Suppressor macrophage treated with lipopolysaccharide for 1 hour (primary cell): ENCODE data around the gene RNF5.
A peak's percentile ranks its signal among the peaks of the same experiment; 100 is the strongest.
"Not testable (repeated sequence)": the region's sequence is repeated elsewhere in the genome, so short reads cannot be mapped to it uniquely, and the experiment has no call there.

ENCODE experiments used
- DNase-seq, 3 donors: peaks; one replicate each; pipeline ENCODE4 v3.0.0-alpha.2; 2020 to 2022

Gene RNF5

DNA sequence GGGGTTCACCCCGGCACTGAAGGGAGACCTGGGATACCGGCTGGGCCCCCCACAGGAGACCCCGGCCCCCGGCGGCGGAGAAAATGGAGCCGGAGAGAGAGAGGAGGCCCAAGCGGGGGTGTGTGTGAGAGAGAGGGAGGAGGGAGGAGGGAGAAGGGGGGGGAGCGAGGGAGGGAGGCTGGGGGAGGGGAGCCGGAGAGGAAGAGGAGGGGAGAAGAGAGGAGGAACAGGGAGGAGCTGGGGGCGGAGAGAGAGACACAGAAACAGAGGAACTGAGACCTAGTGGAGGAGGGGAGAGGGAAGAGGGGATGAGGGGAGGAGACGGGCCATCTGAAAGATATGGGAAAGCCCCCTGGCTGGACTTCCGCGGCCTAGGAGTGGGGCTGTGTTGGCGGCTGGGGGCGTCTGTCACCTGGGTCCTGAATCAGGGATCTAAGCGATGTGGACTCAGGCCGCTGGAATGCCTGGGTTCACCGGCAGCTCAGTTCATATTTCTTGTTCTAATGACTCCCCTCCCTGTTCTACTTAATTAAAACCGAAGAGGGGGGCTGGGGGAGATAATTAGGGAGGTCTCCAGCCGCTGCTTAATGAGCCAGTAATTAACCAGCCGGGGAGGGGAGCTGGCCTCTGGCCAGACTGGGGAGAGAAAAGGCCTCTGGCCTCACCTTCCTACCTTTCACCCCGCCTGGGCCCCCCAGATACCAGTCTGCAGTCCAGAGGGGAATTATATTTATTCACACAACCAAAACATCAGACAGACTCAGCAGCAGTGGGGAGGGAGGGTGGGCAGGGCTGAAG lies 12.0 kb downstream of the RNF5 start, which contains the start of gene PBX2:
Gene PBX2, minus strand, starts transcription at position 149 of the 798 bp plus-strand sequence. CDS start 287 bp downstream, outside the sequence.
- DNase-seq = peak; percentile 90 to 95 (median 91)

DNA sequence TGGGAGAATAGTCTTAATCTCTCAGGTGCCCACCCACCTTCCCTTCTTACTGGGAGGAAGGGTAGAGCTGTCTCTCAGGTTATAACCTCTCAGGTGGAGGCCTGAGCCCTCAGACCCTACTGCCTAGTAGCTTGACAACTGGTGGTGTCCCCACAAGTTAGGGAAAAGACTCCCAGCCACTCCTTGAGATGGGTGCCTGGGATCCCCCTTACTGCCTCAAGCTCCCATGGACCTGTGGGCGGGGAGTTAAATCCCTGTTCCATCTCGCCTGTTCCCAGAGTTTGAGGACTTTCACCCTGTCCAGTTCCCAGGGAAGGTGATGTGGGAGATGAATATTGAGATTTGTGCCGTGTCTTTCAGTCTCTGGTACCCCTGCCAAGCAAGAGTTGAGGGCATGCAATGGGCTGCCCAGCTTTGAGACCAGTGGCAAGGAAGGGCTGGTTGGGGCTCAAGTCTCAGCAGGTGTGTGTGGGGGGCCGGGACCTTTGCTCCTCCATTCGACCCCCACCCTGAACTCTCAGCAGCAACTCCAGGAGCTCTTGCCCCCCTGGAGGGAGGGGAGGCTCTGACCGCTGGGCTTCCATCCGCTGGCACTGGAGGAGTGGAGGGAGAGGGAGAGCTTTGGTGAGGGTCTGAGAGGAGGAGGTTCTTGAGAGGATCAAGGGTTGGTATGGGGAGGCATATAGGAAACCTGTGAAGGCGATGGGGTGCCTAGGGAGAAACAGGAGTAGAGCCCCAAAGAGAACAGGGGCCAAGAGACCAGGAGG lies 12.9 kb downstream of the RNF5 start:
- peak in 2 of 3 donors; percentile 50 to 70 for DNase-seq

DNA sequence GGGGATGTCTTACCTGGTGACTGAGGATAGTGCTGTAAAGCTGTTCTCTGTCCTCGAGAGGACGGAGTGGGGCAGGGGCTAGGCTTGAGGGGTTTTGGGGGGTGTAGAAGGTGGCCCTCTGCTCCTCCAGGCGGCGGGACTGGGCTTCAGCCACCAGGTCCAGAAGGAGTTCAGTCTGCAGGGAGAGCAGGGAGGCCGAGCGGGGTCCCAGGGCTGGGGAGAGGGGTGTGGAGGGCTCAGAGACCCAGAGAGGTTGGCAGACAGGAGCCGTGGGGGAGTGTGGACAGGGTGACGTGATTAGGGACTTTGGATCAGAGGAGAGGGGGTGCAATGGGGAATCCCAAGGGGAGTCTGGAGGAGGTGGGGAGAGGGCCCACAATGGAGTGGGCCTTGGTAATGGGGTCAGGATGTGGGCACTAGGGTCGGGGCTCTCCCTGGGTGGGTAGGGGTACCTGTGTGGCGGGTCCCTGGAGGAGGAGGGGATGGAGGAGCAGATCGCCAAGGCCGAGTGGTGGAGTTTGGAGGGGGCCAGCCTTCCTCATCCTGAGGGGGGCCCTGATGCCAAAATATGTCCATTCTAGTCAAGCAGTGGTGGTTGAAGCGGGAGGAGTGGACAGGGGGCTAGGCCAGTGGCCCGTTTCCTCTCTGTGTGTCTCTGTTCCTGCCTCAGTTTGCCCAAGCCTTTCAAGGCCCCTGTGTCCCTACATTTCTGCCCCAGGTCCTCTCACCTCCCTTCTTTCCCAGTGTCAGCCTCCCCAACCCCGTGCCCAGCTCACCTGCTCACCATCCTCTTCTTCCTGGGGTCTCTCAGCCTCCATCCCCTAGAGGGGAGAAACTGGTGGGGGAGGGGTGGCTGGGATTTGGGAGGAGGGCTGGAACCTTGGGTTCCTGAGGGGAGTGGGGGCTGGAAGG lies 13.7 kb downstream of the RNF5 start:
- DNase-seq = peak; percentile 68 to 85 (median 75)

DNA sequence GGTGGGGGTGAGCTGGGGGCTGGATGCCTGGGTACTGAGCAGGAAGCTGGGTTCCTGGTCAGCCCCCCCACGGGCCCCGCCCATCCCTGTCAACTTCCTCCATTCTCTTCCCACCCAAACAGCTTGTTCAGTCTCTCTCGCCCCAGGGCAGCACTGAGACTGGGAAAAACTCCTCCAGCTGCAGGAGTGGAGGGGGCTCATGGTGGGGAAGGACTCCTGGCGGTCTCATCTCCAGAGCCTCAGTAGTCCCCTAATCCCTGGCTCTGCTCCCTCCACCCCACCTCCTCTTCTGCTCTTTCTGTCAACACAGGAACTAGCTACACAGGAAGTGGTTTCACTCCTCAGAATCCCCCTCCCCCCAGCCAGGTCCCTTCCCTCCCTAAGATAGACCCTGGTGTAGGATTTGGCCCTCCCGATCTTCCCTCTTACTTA lies 14.4 kb downstream of the RNF5 start, which contains the start of gene GPSM3:
Gene GPSM3, minus strand, starts transcription at position 36 of the 432 bp plus-strand sequence. CDS start 130 bp downstream, outside the sequence.
- peak; percentile 62 to 84 (median 68) for DNase-seq

DNA sequence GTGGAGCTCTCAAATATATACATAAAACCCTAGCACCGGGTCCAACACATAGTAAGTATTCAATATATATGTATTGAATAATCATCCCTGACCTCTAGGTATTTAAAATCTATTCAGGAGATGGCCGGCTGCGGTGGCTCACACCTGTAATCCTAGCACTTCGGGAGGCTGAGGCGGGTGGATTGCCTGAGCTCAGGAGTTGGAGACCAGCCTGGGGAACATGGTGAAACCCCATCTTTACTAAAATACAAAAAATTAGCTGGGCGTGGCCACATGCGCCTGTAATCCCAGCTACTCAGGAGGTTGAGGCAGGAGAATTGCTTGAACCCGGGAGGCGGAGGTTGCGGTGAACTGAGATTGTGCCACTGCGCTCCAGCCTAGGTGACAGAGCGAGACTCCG lies 14.9 kb downstream of the RNF5 start:
- DNase-seq = not testable (repeated sequence)

DNA sequence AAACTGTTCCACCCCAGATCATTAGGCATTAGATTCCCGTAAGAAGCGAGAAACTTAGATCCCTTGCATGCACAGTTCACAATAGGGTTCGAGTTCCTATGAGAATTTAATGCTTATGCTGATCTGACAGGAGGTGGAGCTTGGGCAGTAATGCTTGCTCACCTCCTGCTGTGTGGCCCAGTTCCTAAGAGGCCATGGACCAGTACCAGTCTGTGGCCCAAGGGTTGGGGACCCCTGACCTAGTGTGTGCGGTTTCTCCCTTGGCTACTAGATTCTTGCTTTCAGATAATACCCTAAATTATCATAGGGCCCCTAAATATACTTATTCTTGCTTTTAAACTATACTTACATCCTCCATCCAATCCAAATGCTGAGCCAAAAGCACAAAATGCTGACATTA lies 16.2 kb downstream of the RNF5 start:
- DNase-seq = no peak

DNA sequence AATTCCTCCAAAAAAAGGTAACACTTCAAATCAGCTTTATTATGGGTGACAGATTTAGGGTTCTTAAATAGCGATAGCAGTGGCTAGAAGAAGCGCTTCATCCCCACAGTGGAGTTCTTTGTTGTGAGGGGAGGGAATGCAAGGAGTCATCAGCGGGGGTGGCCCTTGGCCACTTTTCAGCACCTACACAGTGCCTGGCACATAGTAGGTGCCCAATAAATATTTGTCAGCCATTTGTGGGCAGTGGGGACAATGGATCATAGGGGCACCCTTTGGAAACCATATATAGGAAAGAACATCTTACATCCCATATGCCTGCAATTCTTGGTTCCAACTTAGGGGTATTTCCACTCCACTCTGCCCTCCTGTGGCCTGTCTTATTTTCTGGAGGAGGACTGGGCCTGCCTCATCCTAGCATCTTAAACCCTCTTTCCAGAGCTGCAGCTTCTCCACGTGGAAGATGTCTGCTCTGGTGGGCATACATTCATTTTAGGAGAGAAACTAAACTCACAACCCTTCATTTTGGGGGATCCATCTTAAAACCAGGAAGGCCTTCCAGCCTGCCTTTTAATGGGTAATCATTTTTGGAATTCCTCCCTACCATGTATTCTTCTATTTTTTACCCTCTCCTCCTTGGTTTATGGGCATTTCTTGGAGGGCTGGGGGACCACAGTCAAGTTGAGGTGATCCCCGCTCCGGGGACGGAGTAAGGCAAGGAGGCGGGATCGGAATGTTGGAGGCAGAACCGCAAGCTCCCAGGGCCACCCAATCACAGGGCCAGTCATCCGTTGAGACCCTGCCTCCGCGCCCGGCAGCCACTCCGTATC lies 16.8 kb downstream of the RNF5 start:
- DNase-seq = peak; percentile 69 to 71 (median 70)

DNA sequence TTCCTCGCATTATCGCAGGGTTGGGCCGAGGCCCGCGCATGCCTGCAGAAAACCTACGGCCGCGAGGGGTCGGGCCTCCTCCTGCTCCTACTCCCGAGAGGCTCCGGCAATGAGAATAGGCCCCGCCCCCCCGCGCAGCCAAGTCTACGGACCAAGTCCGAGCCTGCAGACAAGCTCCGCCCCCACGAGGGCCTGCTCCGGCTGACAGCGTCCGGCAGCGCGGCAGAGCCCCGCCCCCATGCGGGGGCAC lies 17.4 kb downstream of the RNF5 start:
- peak; percentile 100 for DNase-seq

DNA sequence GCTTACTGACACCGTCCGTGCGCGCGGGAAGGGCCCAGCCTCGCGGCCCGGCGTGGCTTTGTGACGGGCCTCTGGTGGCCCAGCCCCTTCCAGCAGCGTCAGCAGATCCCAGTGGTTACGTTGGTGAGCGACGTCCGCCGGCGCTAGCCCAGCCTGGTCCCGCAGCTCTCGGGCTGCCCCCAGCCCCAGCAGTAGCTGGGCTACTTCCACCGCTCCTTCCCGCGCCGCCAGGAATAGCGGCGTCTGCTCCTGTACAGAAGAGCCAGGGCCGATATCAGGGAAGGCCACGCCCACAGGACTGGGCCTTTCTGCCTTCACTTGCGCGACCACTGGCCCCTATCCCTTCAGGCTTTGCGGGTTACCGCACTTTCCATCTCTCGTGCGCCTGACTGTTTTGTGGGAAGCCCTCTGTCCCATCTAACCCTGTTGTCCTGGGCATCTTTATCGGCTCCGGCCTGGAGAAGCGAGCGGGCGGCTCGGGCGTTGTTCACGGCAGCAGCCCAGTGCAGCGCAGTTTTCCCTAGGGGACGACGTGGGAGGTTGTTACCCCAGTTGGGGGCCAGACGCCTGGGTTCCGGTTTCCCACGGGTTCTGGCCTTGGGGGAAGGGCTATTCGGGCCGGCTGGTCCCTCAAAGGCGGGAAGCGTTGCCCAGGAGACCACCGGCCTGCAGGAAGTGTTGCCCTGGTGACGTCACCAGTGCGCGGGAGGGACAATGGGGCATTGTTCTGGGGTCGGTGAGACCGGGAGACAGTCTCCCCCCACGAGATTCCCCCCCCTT lies 17.9 kb downstream of the RNF5 start:
- peak; percentile 56 to 83 (median 70) for DNase-seq

DNA sequence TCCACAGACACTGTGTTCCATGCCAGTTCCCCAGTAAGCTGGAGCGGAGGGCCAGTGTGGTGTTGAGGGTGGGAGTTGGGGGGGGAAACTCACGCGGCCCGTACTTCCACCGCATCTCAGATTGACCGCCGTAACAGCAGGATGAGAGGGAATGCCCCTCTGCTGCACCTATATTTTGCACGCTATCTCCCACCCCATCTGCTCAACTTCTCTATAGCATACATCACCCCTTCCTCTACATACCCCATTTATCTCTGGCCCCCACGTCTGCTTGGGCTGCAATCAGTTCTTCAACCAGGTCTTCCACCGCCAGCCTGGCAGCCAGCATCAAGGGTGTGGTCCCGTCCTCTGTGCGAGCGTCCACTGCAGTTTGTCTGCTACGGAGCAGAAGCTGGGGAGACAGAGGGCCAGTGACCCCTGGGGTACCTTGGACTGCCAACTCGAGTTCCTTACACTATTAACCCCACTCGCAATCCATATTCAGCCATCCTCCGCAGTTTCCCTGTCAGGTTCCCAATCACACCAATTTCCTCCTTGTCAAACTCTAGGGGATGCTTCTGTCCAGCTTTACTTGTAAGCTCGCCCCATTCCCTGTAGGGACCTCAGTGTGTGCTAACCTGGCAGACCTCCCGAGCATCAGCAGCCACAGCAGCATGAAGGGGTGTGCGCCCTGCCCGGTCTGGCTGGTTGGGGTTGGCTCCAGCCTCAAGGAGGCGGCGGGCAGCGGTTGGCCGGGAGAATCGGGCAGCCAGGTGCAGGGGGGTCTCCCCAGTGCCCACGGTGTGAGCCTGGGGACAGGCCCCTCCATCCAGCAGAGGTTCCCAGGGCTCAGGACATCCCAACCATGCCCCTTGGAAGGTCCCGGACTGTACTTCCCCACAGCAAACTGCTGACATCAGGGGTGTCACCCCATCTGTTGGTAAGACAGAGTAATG lies 18.7 kb downstream of the RNF5 start:
- DNase-seq = peak; percentile 80 to 85 (median 84)

DNA sequence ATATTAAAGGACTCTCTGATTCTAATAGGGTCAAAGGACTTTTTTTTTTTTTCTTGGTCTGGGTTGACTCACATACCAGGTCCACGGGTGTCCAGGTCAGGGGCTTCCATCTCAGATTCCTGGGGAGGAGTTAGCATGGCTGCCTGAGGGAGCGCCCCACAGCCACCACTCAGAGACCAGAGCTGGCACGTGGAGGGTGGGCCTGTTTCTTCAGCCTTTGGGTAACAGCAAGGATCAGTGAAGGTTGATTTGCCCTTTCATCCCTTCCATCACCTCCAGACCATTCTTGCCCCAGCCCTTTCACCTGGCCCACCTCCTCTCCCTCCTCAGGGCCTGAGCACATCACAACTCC lies 20.1 kb downstream of the RNF5 start:
- DNase-seq = no peak

DNA sequence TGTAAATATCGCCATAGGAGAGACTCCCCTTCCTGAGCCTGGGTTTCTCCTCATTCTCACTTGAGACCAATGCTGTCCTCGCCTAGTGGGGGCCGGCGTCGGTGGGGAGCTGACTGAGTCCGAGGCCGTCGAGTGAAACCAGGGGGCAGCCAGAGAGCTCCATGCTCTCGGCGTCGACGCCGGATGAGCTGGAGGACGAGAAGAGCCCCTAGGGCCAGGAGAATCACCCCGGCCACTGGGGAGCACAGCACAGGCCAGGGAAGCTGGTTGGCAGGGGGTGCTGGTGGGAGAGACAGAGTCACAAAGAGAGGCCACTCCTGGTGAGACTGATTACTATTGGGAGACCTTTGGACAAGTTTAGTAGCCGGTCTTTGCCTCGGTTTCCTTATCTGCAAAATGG lies 20.7 kb downstream of the RNF5 start:
- DNase-seq = no peak

DNA sequence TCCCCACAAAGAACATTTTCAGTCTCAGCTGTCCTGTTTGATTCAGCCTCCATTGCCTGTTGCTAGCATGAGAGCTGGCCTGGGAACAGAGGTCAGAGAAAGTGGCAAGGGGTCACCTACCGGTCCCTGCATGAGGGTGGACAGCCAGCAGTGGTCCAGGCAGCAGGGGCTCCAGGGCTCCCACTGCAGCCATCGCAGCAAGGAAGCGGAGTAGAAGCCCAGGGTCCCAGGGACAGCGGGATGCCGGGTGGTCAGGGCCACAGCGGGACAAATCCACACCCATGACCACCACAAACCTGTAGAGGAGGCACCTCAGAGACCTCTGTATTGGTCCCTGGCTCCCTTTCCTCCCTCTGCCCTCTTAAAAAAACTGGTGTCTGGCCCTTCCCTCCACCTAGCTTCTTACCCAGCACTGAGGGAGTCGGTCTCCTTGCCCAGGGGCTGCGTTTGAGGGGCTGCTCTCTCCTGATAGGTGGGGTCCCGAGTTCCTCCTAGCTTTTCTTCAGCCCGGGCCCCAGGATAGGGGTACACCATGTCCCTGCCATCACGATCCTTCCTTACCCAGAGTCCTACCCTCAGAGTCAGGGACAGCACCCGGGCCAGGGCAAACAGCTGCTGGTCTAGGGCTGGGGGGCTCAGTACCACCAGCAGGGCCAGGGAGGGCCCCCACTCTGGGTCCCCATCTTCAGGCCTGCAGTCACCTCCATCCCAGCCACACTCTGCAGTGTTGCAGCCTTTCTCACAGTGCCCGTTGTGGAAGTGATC lies 22.7 kb downstream of the RNF5 start:
- no peak for DNase-seq

DNA sequence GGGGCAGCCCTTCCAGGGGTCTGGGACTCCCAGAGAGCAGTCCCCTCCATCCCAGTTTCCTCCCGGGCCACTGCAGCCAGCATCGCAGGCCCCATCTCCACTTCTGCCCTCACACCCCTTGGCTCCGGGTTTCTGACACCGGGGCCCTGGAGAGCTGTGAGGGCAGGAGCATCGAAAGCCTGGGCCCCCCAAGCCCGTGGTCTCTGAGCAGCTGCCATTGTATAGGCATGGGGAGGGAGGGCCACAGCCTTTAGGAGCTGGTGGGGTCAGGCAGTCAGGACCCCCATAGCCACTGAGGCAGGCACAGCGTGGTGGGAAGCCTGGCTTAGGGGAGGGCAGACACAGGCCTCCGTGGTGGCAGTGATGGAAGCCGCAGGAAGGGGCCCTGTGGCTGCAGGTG lies 24.0 kb downstream of the RNF5 start:
- DNase-seq = no peak

DNA sequence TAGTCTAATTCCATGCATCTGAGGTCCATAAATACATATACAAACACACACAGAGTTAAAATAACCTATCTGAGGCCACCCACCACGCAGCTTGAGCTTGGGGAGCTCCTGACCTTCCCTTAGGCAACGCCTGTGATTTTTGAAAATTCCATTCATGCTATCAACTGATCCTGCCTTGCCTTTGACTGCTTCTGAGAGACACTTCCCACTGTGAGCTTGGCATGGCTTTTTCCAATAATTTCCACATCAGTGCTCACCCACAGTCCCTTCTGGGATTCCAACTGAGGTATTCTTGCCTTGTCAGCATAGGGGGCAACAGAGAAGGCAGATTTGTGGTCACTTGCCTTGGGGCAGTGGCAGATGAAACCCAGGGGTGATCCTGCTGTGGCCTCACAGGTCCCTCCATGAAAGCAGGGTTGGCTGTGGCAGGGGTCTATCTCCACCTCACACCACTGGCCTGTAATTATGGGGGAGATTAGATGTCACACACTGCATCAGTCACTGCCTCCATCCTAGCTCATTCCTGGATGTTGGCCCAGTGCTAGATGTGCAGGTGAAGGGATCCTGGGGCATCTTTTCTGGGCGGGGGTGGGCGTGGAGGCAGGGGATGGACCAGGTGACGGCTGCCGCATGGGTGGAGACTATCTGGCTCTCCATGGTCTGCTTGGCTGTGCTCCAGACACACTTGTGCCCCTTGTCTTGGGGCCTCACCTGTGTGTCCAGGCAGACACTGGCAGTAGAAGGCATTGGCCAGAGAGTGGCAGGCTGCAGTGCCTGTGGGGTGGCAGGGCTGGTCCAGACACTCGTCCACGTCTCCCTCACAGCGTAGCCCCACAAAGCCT lies 25.4 kb downstream of the RNF5 start:
- no peak for DNase-seq

DNA sequence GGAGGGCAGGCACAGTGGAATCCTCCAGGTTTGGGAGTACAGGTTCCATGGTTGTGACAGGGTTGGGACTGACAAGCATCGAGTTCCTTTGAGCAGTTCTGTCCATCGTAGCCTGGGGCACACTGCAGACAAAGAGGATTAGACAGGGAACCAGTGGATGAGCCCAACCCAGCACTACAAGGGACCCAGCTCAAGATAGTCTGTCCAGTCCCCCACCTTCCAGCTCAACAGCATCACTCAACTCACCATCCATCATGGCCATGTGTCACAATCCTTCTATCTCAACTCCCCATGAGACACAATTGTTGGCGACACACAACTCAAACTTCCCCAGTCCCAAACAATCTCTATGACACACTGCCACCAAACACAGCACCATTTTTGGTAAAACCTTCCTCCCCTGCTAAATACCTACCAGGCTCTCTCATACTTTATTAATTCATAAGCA lies 26.1 kb downstream of the RNF5 start:
- DNase-seq = no peak

DNA sequence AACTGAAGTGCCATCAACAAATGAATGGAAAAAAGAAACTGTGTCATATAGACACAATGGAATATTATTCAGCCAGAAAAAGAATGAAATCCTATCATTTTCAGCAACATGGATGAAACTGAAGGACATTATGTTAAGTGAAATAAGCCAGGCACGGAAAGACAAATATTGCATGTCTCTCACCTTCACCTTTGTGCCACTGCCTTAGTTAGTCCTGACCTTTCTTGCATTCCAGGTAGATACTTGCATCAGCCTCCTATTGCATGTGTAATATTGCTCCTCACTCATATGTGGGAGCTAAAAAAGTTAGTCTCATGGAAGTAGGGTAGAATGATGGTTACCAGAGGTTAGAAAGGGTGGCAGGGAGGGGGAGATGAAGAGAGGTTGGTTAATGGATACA lies 30.8 kb downstream of the RNF5 start:
- DNase-seq = no peak

DNA sequence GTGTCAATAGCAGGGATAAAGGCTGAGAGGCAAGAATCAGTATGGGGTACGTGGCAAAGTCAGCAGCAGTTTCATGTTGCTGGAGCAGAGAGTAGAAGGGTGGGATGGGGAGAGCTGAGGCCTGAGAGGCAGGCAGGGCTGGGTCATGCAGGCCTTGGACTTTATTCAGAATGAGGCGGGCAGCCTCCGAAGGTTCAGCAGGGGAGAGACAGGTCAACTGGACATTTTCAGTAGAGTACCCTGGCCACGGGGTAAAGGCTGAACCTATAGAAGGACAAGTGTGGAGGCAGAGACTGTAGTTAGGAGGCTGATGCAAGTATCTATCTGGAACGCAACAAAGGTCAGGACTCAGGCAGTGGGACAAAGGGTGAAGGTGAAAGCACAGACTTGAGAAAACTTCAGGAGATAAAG lies 32.0 kb downstream of the RNF5 start:
- no peak for DNase-seq
